HCT116 (cell line): ENCODE data around the gene IFI35. TPM values are rescaled to one million over a fixed set of nuclear protein-coding genes. Genes with fewer than 3 reads are reported as not detected.
"Not testable (repeated sequence)": the region's sequence is repeated elsewhere in the genome, so short reads cannot be mapped to it uniquely, and the experiment has no call there.

Source experiments
- ATAC-seq: fragments of 200-7000 bp; cut with Tn5 transposase; 2 replicates; pipeline ENCODE4 v1.9.1; 2020; ENCODE audit warnings: mild to moderate bottlenecking, moderate library complexity
- BruUV-seq: library from RNA; stranded (reverse); fragments of 400-500 nt; replicated peaks from 2 replicates; lab custom pipeline; 2021; lab: Mats Ljungman, UMichigan
- CTCF ChIA-PET: fragments of 300-600 bp; sonication (Branson Sonifier 250); formaldehyde crosslinking; loops from one replicate; lab custom pipeline; 2021; ENCODE audit warnings: antibody characterized with exemption; lab: Charles Lee
- POLR2A ChIA-PET: fragments of 300-600, 350-600 bp; sonication (Branson Sonifier 250); formaldehyde crosslinking; loops from one replicate; lab custom pipeline; 2021; ENCODE audit warnings: antibody characterized with exemption; lab: Charles Lee
- RAD21 ChIA-PET, 2 experiments: fragments of 300-600 bp; sonication (Branson Sonifier 250); formaldehyde crosslinking; loops; one replicate each; lab custom pipeline; 2023; ENCODE audit warnings: low total read pairs in 2 of 2; ENCODE audit not compliant: uncharacterized antibody in 2 of 2, unreplicated experiment in 2 of 2, low non-redundant PET in 1 of 2; lab: Charles Lee
- DNase-seq: peaks from one replicate; pipeline ENCODE4 v3.0.0-alpha.2; 2010; ENCODE audit warnings: low read depth, low spot score
- H2AFZ ChIP-seq: fragments of 200-600 bp; shearing (Covaris generic), sonication (generic); 2 replicates; pipeline ENCODE4 v1.6.1; 2017; ENCODE audit warnings: low read depth, mixed run types, mixed read lengths, antibody characterized with exemption, low read length; ENCODE audit not compliant: poor library complexity, severe bottlenecking
- H3K27ac ChIP-seq: 2 replicates; pipeline ENCODE4 v1.5.1; 2012; ENCODE audit warnings: low read depth, low read length
- H3K27me3 ChIP-seq: fragments of 200-600 bp; sonication (generic); 2 replicates; pipeline ENCODE4 v1.6.1; 2016; ENCODE audit warnings: mixed run types, low read length, mixed read lengths; ENCODE audit not compliant: insufficient read depth
- H3K36me3 ChIP-seq, 2 experiments: fragments of 200-500 bp in 1 of 2; fragments of 200-600 bp in 1 of 2; sonication (Bioruptor generic) in 1 of 2; sonication (generic) in 1 of 2; 2 replicates each; pipeline versions ENCODE4 v1.5.1 to v1.6.1; 2014 to 2016; ENCODE audit warnings: low read length in 2 of 2, inconsistent platforms in 1 of 2, mixed read lengths in 1 of 2, mixed run types in 1 of 2; ENCODE audit not compliant: insufficient read depth in 2 of 2, control insufficient read depth in 1 of 2
- H3K4me1 ChIP-seq, 2 experiments: fragments of 200-600 bp in 1 of 2; sonication (generic) in 1 of 2; 2 replicates each; pipeline versions ENCODE4 v1.5.1 to v1.6.1; 2012 to 2017; ENCODE audit warnings: low read length in 2 of 2, inconsistent platforms in 1 of 2, mild to moderate bottlenecking in 1 of 2, mixed read lengths in 1 of 2, mixed run types in 1 of 2, moderate library complexity in 1 of 2; ENCODE audit not compliant: insufficient read depth in 2 of 2, control insufficient read depth in 1 of 2
- H3K4me2 ChIP-seq: fragments of 200-600 bp; sonication (generic); 2 replicates; pipeline ENCODE4 v1.6.1; 2017; ENCODE audit warnings: mixed run types, low read length, mixed read lengths
- H3K4me3 ChIP-seq, 2 experiments: fragments of 200-600 bp in 1 of 2; sonication (generic) in 1 of 2; replicated peaks in 1 of 2; 2 replicates each; pipeline ENCODE4 v1.5.1; 2011 to 2016; ENCODE audit warnings: low read length in 2 of 2, control low read depth in 1 of 2, low read depth in 1 of 2, mild to moderate bottlenecking in 1 of 2, mixed read lengths in 1 of 2, mixed run types in 1 of 2
- H3K79me2 ChIP-seq: fragments of 200-600 bp; sonication (generic); 2 replicates; pipeline ENCODE4 v1.6.1; 2017; ENCODE audit warnings: mild to moderate bottlenecking, mixed run types, low read length, moderate library complexity, mixed read lengths; ENCODE audit not compliant: insufficient read depth
- H3K9ac ChIP-seq: fragments of 200-600 bp; sonication (generic); 2 replicates; pipeline ENCODE4 v1.6.1; 2016; ENCODE audit warnings: low read length, mixed read lengths
- H3K9me2 ChIP-seq: fragments of 200-600 bp; sonication (generic), shearing (Covaris generic); 2 replicates; pipeline ENCODE4 v1.6.1; 2017; ENCODE audit warnings: mixed run types, mild to moderate bottlenecking, moderate library complexity; ENCODE audit not compliant: insufficient read depth
- H3K9me3 ChIP-seq, 2 experiments: fragments of 200-500 bp in 1 of 2; fragments of 200-600 bp in 1 of 2; sonication (Bioruptor generic) in 1 of 2; sonication (generic) in 1 of 2; 2 replicates each; pipeline ENCODE4 v1.6.1; 2014 to 2017; ENCODE audit warnings: low read length in 2 of 2, mixed read lengths in 2 of 2, inconsistent platforms in 1 of 2, low read depth in 1 of 2, mild to moderate bottlenecking in 1 of 2, mixed run types in 1 of 2, moderate library complexity in 1 of 2; ENCODE audit not compliant: control insufficient read depth in 1 of 2, insufficient read depth in 1 of 2
- H4K20me1 ChIP-seq: fragments of 200-600 bp; sonication (generic), shearing (Covaris generic); 2 replicates; pipeline ENCODE4 v1.6.1; 2017; ENCODE audit warnings: mixed run types, mild to moderate bottlenecking, moderate library complexity; ENCODE audit not compliant: insufficient read depth
- EZH2phosphoT487 ChIP-seq: fragments of 200-600 bp; IDR thresholded peaks from 2 replicates; pipeline ENCODE4 v1.6.1; 2018; ENCODE audit warnings: antibody characterized with exemption, borderline replicate concordance
- POLR2AphosphoS5 ChIP-seq: IDR thresholded peaks from 2 replicates; pipeline ENCODE4 v1.6.1; 2011; ENCODE audit warnings: mild to moderate bottlenecking, low read depth, low read length, moderate library complexity
- REST ChIP-seq: IDR thresholded peaks from 2 replicates; pipeline ENCODE4 v1.6.1; 2012; ENCODE audit warnings: low read depth
- intact Hi-C: fragments of 100-400 bp; cut with micrococcal nuclease; formaldehyde crosslinking; loops from 2 replicates; pipeline ENCODE4 v1.10.0; 2022
- total RNA-seq: library from RNA; stranded (reverse); gene quantifications from one replicate; pipeline ENCODE4 v1.2.1, GENCODE V29; 2021; ENCODE audit not compliant: unreplicated experiment

Gene IFI35
- total RNA-seq, 1 experiment from 2014 or later, result 14.8 TPM

- TF ChIP-seq REST (no peak), EZH2phosphoT487 (no peak), POLR2AphosphoS5 (no peak)
Observed at GRCh38 chr17:42992872-42993271, 13.7 kb upstream of the IFI35 start (continued).

- ATAC-seq, POLR2A ChIA-PET, H3K4me3 ChIP-seq, H3K27ac ChIP-seq, H3K9me3 ChIP-seq, H3K4me2 ChIP-seq, intact Hi-C loops, H3K9me2 ChIP-seq, H4K20me1 ChIP-seq, H3K9ac ChIP-seq, BruUV-seq, H3K79me2 ChIP-seq, H2AFZ ChIP-seq, CTCF ChIA-PET, RAD21 ChIA-PET, DNase-seq, H3K27me3 ChIP-seq: not testable (repeated sequence)
- H3K36me3 ChIP-seq, result peaks cover 20 to 32% of the 10 kb centered on the region in 2 experiments
- H3K4me1 ChIP-seq, result peaks cover 0 to 23% of the 10 kb centered on the region in 2 experiments; a peak in 3 of 4 replicates
Observed at GRCh38 chr17:42993913-42994312, 12.7 kb upstream of the IFI35 start.
